GM23338 (cell line): Measurements from ENCODE around the gene FLNC. TPM values are rescaled to one million over a fixed set of nuclear protein-coding genes. Genes with fewer than 3 reads are reported as not detected.

Experiments
- ATAC-seq: fragments of 200-7000 bp; cut with Tn5 transposase; 3 replicates; pipeline ENCODE4 v1.9.1; 2020
- DNase-seq: peaks from one replicate; pipeline ENCODE4 v3.0.0-alpha.2; 2015; ENCODE audit warnings: low spot score
- H2AFZ ChIP-seq: fragments of 200-600 bp; sonication (generic); 2 replicates; pipeline ENCODE4 v1.8.0; 2016; ENCODE audit warnings: antibody characterized with exemption, mild to moderate bottlenecking, moderate library complexity
- H3F3A ChIP-seq: fragments of 200-600 bp; sonication (generic); replicated peaks from 2 replicates; pipeline ENCODE4 v1.8.0; 2017; ENCODE audit warnings: antibody characterized with exemption, mixed run types, low read depth
- H3K27ac ChIP-seq: fragments of 200-600 bp; sonication (generic); 2 replicates; pipeline ENCODE4 v1.6.1; 2016; ENCODE audit warnings: low read depth
- H3K27me3 ChIP-seq: fragments of 200-600 bp; sonication (generic); 2 replicates; pipeline ENCODE4 v1.8.0; 2016; ENCODE audit warnings: mild to moderate bottlenecking, mixed run types, moderate library complexity; ENCODE audit not compliant: insufficient read depth
- H3K36me3 ChIP-seq: fragments of 200-600 bp; sonication (generic); 2 replicates; pipeline ENCODE4 v1.8.0; 2016; ENCODE audit warnings: mild to moderate bottlenecking; ENCODE audit not compliant: insufficient read depth
- H3K4me1 ChIP-seq: fragments of 200-600 bp; sonication (generic); 2 replicates; pipeline ENCODE4 v1.8.0; 2016; ENCODE audit warnings: mild to moderate bottlenecking, moderate library complexity; ENCODE audit not compliant: insufficient read depth
- H3K4me2 ChIP-seq: fragments of 200-600 bp; sonication (generic); 2 replicates; pipeline ENCODE4 v1.7.1; 2017; ENCODE audit warnings: mixed run types
- H3K4me3 ChIP-seq: fragments of 200-600 bp; sonication (generic); 2 replicates; pipeline ENCODE4 v1.6.1; 2016; ENCODE audit warnings: mixed run types
- H3K79me2 ChIP-seq: fragments of 200-600 bp; sonication (generic); replicated peaks from 2 replicates; pipeline ENCODE4 v1.8.0; 2017; ENCODE audit warnings: mild to moderate bottlenecking; ENCODE audit not compliant: insufficient read depth
- H3K9me2 ChIP-seq: fragments of 200-600 bp; sonication (generic); 2 replicates; pipeline ENCODE4 v1.8.0; 2017; ENCODE audit not compliant: insufficient read depth
- H4K20me1 ChIP-seq: fragments of 200-600 bp; sonication (generic); replicated peaks from 2 replicates; pipeline ENCODE4 v1.8.0; 2017; ENCODE audit warnings: mild to moderate bottlenecking; ENCODE audit not compliant: insufficient read depth
- H3K27ac Mint-ChIP-seq: 2 replicates; pipeline ENCODE4 v1.8.0; 2020; ENCODE audit warnings: inconsistent platforms, mild to moderate bottlenecking, moderate library complexity, mixed read lengths
- H3K27me3 Mint-ChIP-seq: 3 replicates; pipeline ENCODE4 v1.8.0; 2022; ENCODE audit warnings: low read depth, mild to moderate bottlenecking, moderate library complexity, mixed read lengths, inconsistent platforms; ENCODE audit not compliant: insufficient read depth, poor library complexity
- H3K36me3 Mint-ChIP-seq: 3 replicates; pipeline ENCODE4 v1.8.0; 2021; ENCODE audit warnings: low read depth, mild to moderate bottlenecking, inconsistent platforms, moderate library complexity, mixed read lengths
- H3K4me1 Mint-ChIP-seq: 3 replicates; pipeline ENCODE4 v1.8.0; 2020; ENCODE audit warnings: mild to moderate bottlenecking, inconsistent platforms, mixed read lengths
- H3K4me3 Mint-ChIP-seq: 3 replicates; pipeline ENCODE4 v1.8.0; 2021; ENCODE audit warnings: moderate library complexity, mild to moderate bottlenecking, inconsistent platforms, mixed read lengths
- H3K9me3 Mint-ChIP-seq: 3 replicates; pipeline ENCODE4 v1.8.0; 2020; ENCODE audit warnings: moderate library complexity, mild to moderate bottlenecking, inconsistent platforms, mixed read lengths
- CREB1 ChIP-seq: fragments of 250-450 bp; sonication (Bioruptor Pico); IDR thresholded peaks from 2 replicates; pipeline ENCODE4 v1.5.0; 2020; ENCODE audit warnings: low read depth, mild to moderate bottlenecking, moderate library complexity
- ETS1 ChIP-seq: IDR thresholded peaks from 2 replicates; pipeline ENCODE4 v1.6.1; 2016; ENCODE audit warnings: antibody characterized with exemption
- EZH2 ChIP-seq: fragments of 200-600 bp; sonication (generic); IDR thresholded peaks from one replicate; pipeline ENCODE4 v1.8.0; 2017; ENCODE audit warnings: antibody characterized with exemption, mild to moderate bottlenecking, low read depth; ENCODE audit not compliant: unreplicated experiment
- EZH2phosphoT487 ChIP-seq: fragments of 200-600 bp; sonication (generic); IDR thresholded peaks from one replicate; pipeline ENCODE4 v1.8.1; 2018; ENCODE audit warnings: antibody characterized with exemption; ENCODE audit not compliant: unreplicated experiment
- NANOG ChIP-seq: IDR thresholded peaks from 2 replicates; pipeline ENCODE4 v1.6.1; 2016; ENCODE audit warnings: antibody characterized with exemption, borderline replicate concordance
- POLR2AphosphoS5 ChIP-seq: IDR thresholded peaks from 2 replicates; pipeline ENCODE4 v1.6.1; 2016; ENCODE audit warnings: antibody characterized with exemption, low read depth
- ZNF114 ChIP-seq: fragments of 250-450 bp; sonication (Bioruptor Pico); IDR thresholded peaks from 2 replicates; pipeline ENCODE4 v1.5.0; 2020; ENCODE audit warnings: mild to moderate bottlenecking, moderate library complexity
- ZNF331 ChIP-seq: fragments of 250-450 bp; sonication (Bioruptor Pico); IDR thresholded peaks from 2 replicates; pipeline ENCODE4 v1.5.0; 2020; ENCODE audit warnings: low read depth, mild to moderate bottlenecking, moderate library complexity
- ZNF462 ChIP-seq: fragments of 250-450 bp; sonication (Bioruptor Pico); IDR thresholded peaks from 2 replicates; pipeline ENCODE4 v1.5.0; 2020; ENCODE audit warnings: mild to moderate bottlenecking, moderate library complexity
- polyA plus RNA-seq: library from polyadenylated mRNA; unstranded; fragments of >200 nt; fragmentation: Nextera tagmentation; extraction: Ambion mirVana; gene quantifications from 2 replicates; pipeline ENCODE4 v1.2.1, GENCODE V29; 2016
- total RNA-seq: library from RNA; depleted of rRNA; stranded (reverse); fragments of >200 nt; shearing (Covaris generic); gene quantifications from 2 replicates; pipeline ENCODE4 v1.2.3, GENCODE V29; 2014
- TF ChIP-seq, protein P1 (sequence below): IDR thresholded peaks from one replicate; pipeline ENCODE4 v1.6.1; 2018; ENCODE audit warnings: antibody characterized with exemption; ENCODE audit not compliant: unreplicated experiment

The FLNC gene
- total and polyA plus RNA-seq, 2 experiments from 2014 or later = 0.65 to 11.8 TPM

DNA sequence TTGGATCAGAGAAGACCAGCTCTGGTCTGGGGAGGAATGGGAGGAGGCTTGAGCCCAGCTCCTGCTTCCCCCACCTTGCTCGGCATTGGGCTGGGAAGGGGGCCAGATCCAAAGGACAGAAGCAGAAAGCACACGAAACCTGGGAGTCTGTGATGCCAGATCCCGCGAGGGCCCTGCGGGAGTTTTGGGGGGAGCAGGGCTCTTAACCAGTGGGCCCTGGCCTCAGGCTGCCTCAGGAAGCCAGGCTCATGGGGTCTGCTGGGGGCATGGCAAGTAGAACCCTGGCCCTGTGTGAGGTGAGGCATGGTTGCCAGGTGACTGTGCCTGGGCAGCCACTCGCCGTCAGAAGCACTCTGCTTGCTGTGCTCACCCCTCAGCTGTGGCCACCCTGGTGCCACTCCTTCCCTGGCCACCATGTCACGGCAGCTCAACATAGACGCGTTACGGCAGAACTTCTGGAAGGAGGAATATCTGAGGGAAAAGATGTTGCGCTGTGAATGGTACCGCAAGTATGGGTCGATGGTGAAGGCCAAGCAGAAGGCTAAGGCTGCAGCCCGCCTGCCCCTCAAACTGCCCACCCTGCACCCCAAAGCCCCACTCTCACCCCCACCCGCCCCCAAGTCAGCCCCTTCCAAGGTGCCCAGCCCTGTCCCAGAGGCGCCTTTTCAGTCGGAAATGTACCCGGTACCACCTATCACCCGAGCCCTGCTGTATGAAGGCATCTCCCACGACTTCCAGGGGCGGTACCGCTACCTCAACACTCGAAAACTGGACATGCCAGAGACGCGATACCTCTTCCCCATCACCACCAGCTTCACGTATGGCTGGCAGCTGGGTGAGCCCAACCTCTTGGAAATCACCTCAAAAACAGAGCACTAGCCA, 36.0 kb downstream of the FLNC start (continued):
- no peak for TF ChIP-seq ETS1
- no peak for TF ChIP-seq EZH2phosphoT487

DNA sequence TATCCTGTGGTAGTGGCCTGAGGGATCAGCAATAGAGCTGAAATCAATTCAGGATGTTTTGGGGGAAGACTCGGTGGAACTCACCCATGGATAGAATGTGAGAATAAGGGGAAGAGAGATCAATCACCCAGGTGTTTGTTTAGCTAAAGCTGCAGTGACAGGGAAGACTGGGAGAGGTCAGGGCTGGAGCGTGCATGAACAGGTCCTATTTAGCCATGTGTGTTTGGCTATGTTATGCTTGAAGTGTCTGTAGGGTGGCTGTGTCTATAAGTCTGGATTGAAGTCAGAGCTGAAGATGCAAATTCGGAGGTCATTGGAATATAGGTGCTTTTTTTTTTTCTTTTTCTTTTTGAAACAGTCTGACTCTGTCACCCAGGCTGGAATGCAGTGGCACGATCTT, 37.0 kb downstream of the FLNC start:
- no peaks in the 10 kb centered on the region for H3K9me2 ChIP-seq
- DNase-seq (no peak), ATAC-seq (no peak)
- Mint-ChIP-seq H3K36me3 (peaks cover 11% of the 10 kb centered on the region), H3K4me3 (no peak overlapping the region), H3K4me1 (peaks cover 32% of the 10 kb centered on the region), H3K27me3 (peaks cover 49% of the 10 kb centered on the region), H3K27ac (no peak overlapping the region), H3K9me3 (no peaks in the 10 kb centered on the region; the same call in 2 of the 3 replicates)
- peaks cover 16% of the 10 kb centered on the region; the same call in 1 of the 2 replicates for H3F3A ChIP-seq
- H3K4me1 ChIP-seq = peaks cover 27% of the 10 kb centered on the region
- peaks cover 56% of the 10 kb centered on the region for H3K27me3 ChIP-seq
- H3K4me3 ChIP-seq = no peak overlapping the region
- H4K20me1 ChIP-seq = peaks cover 7% of the 10 kb centered on the region
- no peaks in the 10 kb centered on the region for H3K36me3 ChIP-seq
- H2AFZ ChIP-seq = no peak overlapping the region
- H3K4me2 ChIP-seq = no peak overlapping the region; the same call in 1 of the 2 replicates
- H3K27ac ChIP-seq = no peak overlapping the region
- H3K79me2 ChIP-seq = peaks cover 12% of the 10 kb centered on the region
- TF ChIP-seq ZNF462 (CRISPR knock-in tag) (no peak), ZNF331 (CRISPR knock-in tag) (no peak), EZH2 (no peak), ETS1 (no peak), CREB1 (CRISPR knock-in tag) (no peak), EZH2phosphoT487 (no peak), POLR2AphosphoS5 (no peak), ZNF114 (no peak), NANOG (no peak)
- TF ChIP-seq, protein P1, sequence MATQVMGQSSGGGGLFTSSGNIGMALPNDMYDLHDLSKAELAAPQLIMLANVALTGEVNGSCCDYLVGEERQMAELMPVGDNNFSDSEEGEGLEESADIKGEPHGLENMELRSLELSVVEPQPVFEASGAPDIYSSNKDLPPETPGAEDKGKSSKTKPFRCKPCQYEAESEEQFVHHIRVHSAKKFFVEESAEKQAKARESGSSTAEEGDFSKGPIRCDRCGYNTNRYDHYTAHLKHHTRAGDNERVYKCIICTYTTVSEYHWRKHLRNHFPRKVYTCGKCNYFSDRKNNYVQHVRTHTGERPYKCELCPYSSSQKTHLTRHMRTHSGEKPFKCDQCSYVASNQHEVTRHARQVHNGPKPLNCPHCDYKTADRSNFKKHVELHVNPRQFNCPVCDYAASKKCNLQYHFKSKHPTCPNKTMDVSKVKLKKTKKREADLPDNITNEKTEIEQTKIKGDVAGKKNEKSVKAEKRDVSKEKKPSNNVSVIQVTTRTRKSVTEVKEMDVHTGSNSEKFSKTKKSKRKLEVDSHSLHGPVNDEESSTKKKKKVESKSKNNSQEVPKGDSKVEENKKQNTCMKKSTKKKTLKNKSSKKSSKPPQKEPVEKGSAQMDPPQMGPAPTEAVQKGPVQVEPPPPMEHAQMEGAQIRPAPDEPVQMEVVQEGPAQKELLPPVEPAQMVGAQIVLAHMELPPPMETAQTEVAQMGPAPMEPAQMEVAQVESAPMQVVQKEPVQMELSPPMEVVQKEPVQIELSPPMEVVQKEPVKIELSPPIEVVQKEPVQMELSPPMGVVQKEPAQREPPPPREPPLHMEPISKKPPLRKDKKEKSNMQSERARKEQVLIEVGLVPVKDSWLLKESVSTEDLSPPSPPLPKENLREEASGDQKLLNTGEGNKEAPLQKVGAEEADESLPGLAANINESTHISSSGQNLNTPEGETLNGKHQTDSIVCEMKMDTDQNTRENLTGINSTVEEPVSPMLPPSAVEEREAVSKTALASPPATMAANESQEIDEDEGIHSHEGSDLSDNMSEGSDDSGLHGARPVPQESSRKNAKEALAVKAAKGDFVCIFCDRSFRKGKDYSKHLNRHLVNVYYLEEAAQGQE = no peak
